ENCODE results near the gene ITPR2.

The ITPR2 gene

DNA sequence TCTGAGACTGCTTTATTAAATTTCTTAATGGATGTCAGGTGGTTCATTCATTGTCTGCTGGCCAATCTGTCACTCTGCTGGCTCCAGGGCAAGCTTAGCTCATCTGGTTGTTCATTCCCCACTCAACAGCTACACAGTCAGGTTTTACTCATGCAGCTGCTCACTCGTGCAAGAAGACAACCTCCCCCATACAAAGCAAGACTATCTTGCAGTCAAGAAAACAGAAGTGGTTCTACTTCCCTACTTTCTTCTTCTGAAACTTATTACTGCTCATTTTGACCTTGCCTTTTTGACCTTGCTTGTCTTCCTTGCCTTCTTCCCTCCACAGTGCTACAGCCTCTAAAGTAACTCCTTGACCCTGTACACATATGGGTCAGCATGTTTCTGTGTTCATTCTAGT, 359.7 kb downstream of the ITPR2 start:
- Histone ChIP-seq H4K20me1 (ENCODE audit: insufficient read depth, low read length) (no peaks in the 10 kb centered on the region), H3K4me3 (ENCODE audit: low read depth, low read length, poor library complexity, severe bottlenecking) (no peak overlapping the region), H3F3A (ENCODE audit: insufficient read depth, low read length) (no peaks in the 10 kb centered on the region), H2AFZ (ENCODE audit: low read length) (no peak overlapping the region), H3K9me3 (ENCODE audit: low read length) (no peaks in the 10 kb centered on the region), H3K4me1 (ENCODE audit: insufficient read depth, low read length, severe bottlenecking) (peaks cover 34% of the 10 kb centered on the region), H3K36me3 (ENCODE audit: insufficient read depth, low read length) (peaks cover 8% of the 10 kb centered on the region; the same call in 1 of the 2 replicates), H3K9me2 (ENCODE audit: low read depth, low read length) (no peaks in the 10 kb centered on the region), H3K27ac (ENCODE audit: low read depth, low read length, poor library complexity, severe bottlenecking) (peak overlapping the region; percentile 88), H3K79me2 (ENCODE audit: insufficient read depth, low read length) (no peaks in the 10 kb centered on the region), H3K9ac (ENCODE audit: low read length) (peak overlapping the region; percentile 33; the same call in 1 of the 2 replicates), H3K27me3 (ENCODE audit: insufficient read depth, low read length) (no peaks in the 10 kb centered on the region), H3K4me2 (ENCODE audit: low read length) (no peak overlapping the region; the same call in 1 of the 2 replicates)
- TF ChIP-seq, protein P1, sequence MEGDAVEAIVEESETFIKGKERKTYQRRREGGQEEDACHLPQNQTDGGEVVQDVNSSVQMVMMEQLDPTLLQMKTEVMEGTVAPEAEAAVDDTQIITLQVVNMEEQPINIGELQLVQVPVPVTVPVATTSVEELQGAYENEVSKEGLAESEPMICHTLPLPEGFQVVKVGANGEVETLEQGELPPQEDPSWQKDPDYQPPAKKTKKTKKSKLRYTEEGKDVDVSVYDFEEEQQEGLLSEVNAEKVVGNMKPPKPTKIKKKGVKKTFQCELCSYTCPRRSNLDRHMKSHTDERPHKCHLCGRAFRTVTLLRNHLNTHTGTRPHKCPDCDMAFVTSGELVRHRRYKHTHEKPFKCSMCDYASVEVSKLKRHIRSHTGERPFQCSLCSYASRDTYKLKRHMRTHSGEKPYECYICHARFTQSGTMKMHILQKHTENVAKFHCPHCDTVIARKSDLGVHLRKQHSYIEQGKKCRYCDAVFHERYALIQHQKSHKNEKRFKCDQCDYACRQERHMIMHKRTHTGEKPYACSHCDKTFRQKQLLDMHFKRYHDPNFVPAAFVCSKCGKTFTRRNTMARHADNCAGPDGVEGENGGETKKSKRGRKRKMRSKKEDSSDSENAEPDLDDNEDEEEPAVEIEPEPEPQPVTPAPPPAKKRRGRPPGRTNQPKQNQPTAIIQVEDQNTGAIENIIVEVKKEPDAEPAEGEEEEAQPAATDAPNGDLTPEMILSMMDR (IDR thresholded peaks at IDR 0.05; ENCODE audit: low read length), result no peak
- TF ChIP-seq EZH2 (IDR thresholded peaks at IDR 0.05; ENCODE audit: borderline replicate concordance, low read length), result no peak

DNA sequence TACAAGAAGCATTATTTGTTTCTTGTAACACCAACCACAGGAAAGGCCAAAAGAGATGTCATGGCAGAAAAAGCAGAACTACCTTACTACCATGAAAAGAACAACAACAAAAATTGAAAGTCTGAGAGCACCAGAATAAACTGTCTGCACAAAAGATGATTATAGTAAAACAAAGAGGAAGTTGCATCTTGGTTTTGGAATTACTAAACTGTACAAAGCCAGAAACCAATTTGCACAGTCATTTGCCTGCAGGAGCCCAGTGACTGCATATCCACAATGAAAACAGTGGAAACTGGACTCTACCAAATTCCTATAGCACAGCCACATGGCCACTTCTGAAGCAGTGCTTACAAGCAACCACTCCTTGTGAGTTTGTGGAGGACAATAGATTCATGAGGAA, 361.4 kb downstream of the ITPR2 start:
- H3K27ac ChIP-seq (ENCODE audit: low read depth, low read length, poor library complexity, severe bottlenecking), result peak overlapping the region; percentile 88

GRCh38 chr12:26469421-26470180, 363.4 kb downstream of the ITPR2 start:
- Histone ChIP-seq H2AFZ (ENCODE audit: low read length) (no peak overlapping the region), H4K20me1 (ENCODE audit: insufficient read depth, low read length) (no peaks in the 10 kb centered on the region), H3K4me1 (ENCODE audit: insufficient read depth, low read length, severe bottlenecking) (peaks cover 34% of the 10 kb centered on the region), H3K9me2 (ENCODE audit: low read depth, low read length) (no peaks in the 10 kb centered on the region), H3K9ac (ENCODE audit: low read length) (no peak overlapping the region), H3K79me2 (ENCODE audit: insufficient read depth, low read length) (no peaks in the 10 kb centered on the region), H3K27me3 (ENCODE audit: insufficient read depth, low read length) (no peaks in the 10 kb centered on the region), H3K4me2 (ENCODE audit: low read length) (no peak overlapping the region), H3K9me3 (ENCODE audit: low read length) (no peaks in the 10 kb centered on the region), H3K27ac (ENCODE audit: low read depth, low read length, poor library complexity, severe bottlenecking) (no peak overlapping the region), H3K36me3 (ENCODE audit: insufficient read depth, low read length) (peaks cover 3% of the 10 kb centered on the region; the same call in 1 of the 2 replicates), H3K4me3 (ENCODE audit: low read depth, low read length, poor library complexity, severe bottlenecking) (no peak overlapping the region), H3F3A (ENCODE audit: insufficient read depth, low read length) (no peaks in the 10 kb centered on the region)
- TF ChIP-seq EZH2 (IDR thresholded peaks at IDR 0.05; ENCODE audit: borderline replicate concordance, low read length), result no peak
- TF ChIP-seq, protein P1 (IDR thresholded peaks at IDR 0.05; ENCODE audit: low read length), result no peak

More for the DNA sequence above, 361.4 kb downstream of the ITPR2 start:
- Histone ChIP-seq H2AFZ (ENCODE audit: low read length) (no peak overlapping the region), H4K20me1 (ENCODE audit: insufficient read depth, low read length) (no peaks in the 10 kb centered on the region), H3K27me3 (ENCODE audit: insufficient read depth, low read length) (no peaks in the 10 kb centered on the region), H3K9me2 (ENCODE audit: low read depth, low read length) (no peaks in the 10 kb centered on the region), H3K9ac (ENCODE audit: low read length) (no peak overlapping the region), H3K4me2 (ENCODE audit: low read length) (peak overlapping the region; percentile 20; the same call in 1 of the 2 replicates), H3K79me2 (ENCODE audit: insufficient read depth, low read length) (no peaks in the 10 kb centered on the region), H3K4me3 (ENCODE audit: low read depth, low read length, poor library complexity, severe bottlenecking) (no peak overlapping the region), H3K36me3 (ENCODE audit: insufficient read depth, low read length) (peaks cover 8% of the 10 kb centered on the region; the same call in 1 of the 2 replicates), H3F3A (ENCODE audit: insufficient read depth, low read length) (no peaks in the 10 kb centered on the region), H3K9me3 (ENCODE audit: low read length) (no peaks in the 10 kb centered on the region), H3K4me1 (ENCODE audit: insufficient read depth, low read length, severe bottlenecking) (peaks cover 34% of the 10 kb centered on the region)
- TF ChIP-seq, protein P1 (IDR thresholded peaks at IDR 0.05; ENCODE audit: low read length), result no peak
- no peak for TF ChIP-seq EZH2 (IDR thresholded peaks at IDR 0.05; ENCODE audit: borderline replicate concordance, low read length)

Data from OCI-LY1 (cell line).